ENCODE measurements around the gene LPAR1.

- TF ChIP-seq CTCF (conservative IDR thresholded peaks at IDR 0.05 in 1 of 2, IDR thresholded peaks at IDR 0.05 in 1 of 2; ENCODE audit: low read depth in 1 of 2, low read length in 2 of 2) (no peak), EZH2 (IDR thresholded peaks at IDR 0.05; ENCODE audit: low read length, missing control alignments) (no peak)
Observed at GRCh38 chr9:110990481-110990880, 47.8 kb downstream of the LPAR1 start.

Data from fibroblast of lung (primary cell).